ENCODE results near the gene REXO4. TPM values are rescaled to one million over a fixed set of nuclear protein-coding genes. Genes with fewer than 3 reads are reported as not detected.
"Not testable (repeated sequence)": the region's sequence is repeated elsewhere in the genome, so short reads cannot be mapped to it uniquely, and the experiment has no call there.

The REXO4 gene
- total RNA-seq, 1 donor from 2014 or later: 12.1 TPM

DNA sequence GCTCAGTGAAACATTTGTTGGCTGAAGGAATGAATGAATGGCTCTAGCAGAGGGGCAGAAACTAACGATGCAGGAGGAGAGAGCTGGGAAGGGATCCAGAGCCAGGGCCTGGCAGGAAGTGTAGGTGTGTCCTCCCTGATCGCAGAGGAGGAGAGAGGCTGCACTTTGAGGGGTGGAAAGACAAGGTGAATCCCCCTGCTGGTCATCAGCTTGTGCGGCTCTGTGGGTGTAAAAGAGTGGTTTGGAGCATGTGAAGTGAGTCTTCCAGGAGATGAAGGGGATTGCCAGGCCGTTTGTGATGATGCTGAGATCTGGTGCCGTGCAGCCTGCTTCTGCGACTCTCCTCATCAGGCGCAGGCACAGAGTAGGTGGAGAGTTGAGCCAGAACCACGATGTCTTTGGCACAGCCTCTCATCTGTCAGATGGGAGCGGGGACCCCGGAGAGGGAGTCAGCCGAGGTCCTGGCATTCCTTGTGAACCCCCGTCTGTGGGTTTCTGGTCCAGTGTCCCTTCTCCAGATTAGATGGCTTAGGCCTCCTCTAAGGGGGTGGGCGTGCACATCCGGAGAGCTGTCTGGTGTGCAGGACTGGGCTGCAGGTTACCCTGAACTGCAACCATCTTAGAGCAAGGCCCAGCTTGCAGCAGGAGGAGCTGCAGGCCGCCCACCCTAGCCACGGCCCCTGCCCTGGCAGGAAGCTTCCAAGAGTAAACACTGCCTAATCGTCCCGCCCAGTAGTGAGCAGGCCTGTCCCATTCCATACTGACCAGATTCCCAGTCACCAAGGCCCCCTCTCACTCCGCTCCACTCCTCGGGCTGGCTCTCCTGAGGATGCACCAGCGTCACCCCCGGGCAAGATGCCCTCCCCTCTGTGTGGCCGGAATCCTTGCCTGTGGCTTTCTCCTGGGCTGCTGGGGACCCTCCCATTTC is 4.1 kb upstream of the REXO4 start, which contains the start of gene ADAMTS13:
TSS of gene ADAMTS13 (plus strand) at position 753 of the 928 bp plus-strand sequence. CDS start at position 830, 77 bp downstream.
- DNase-seq (ENCODE audit: low read depth in 2 of 2): no peak

DNA sequence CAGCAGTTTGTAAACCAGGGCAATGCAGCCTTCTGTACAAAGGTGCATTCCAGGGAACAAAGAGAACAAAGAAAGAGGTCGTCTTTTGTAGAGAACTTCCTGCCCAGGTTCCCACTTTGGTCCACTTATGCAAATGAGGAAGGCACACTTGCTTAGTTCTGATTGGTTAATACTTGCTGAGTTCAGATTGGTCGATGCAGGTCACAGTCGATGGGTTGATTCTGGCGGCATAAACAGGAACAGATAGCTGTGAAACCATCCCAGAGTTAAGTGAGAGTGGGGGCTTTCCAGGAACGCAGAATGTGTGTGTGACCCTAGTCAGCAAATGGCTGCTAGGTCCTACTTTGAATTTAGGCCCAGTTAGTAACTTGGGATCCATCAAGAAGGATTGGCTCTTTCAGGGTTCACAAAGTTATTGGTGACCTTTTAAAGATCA is 2.6 kb upstream of the REXO4 start:
- no peak for DNase-seq (ENCODE audit: low read depth in 2 of 2)

DNA sequence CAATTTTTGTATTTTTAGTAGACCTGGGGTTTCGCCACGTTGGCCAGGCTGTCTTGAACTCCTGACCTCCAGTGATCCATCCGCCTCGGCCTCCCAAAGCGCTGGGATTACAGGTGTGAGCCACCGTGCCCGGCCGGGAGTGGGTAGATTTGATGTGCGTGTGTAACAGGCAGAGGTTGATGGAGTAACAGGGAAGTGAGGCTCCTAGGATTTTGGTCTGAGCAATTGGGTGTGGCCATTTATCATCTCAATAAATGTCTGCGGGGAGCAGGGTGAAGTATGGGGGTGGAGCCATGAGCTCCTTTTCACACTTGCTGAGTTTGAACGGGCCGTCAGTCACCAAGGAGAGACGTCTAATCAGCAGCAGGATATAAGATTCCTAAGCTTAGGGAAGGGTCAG is 1.2 kb upstream of the REXO4 start:
- DNase-seq (ENCODE audit: low read depth in 2 of 2): no peak

DNA sequence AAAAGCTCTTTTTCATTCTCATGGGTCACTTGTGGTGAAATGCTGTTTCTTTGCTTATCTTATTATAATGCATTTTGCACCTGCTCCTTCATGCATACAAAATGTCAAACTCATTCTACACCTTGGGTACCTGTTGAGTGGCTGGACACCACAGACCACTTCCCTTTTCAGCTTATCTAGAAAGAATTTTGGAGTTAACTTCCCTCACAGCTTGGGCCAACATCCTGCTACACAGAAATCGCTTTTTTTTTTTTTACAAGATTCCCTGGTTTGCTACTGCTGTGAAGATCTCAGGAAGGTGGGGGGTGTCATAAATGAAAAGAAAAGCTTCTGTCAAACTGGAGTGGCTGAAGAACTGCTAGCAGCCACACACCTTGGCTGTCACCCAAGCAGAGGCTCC is 2.6 kb downstream of the REXO4 start:
- DNase-seq (ENCODE audit: low read depth in 2 of 2): no peak

DNA sequence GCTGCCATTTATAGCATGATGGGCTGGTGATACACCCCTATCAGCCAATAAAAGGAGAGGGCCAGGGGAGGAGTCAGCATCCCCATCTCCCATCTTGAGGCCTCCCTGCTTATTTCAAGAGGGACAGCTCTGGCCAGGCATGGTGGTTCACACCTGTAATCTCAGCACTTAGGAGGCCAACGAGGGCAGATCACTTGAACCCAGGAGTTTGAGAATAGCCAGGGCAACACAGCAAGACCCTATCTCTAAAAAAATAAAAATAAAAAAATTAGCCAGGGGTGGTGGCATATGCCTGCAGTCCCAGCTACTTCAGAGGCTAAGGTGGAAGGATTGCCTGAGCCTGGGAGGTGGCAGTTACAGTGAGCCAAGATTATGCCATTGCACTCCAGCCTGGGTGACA is 9.8 kb downstream of the REXO4 start:
- no peak for DNase-seq (ENCODE audit: low read depth in 2 of 2)

DNA sequence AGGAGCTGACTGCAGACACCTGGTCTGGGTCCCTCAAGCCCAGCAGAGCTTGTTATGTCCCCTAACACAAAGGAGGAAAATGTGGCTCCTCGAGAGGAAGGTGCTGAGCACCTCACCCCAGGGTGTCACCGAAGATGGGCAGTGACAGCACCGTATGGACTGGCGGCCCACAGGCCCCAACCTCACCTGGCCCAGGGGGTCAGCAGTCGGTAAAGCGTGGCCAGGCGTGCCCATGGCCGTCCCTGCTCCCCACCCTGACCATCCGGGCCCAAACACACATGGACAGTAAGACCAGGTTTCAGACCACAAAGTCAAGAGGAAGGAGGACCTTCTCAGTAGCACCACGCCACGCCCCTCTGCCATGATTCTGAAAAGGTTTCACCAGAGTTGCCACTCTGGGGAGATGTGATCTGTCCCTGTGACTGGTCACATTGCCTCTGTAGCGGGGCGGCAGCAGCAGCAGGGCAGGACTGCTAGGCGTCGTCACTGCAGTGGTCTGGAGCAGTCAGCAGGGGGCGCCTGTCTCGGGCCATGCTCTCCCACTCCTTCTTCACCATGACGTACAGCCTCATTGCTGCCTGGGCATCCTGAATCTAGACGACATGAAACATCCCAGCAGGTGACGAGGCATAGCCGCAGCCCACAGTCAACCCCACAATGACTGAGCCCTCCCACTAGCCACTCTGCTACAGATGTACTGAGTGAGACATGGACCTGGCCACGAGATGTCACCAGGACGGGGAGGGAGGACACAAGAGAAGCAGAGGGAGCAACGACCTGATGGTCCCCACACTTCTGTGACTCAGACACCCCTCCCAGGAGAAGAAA is 11.1 kb downstream of the REXO4 start:
- peak; percentile 53 to 79 for DNase-seq (ENCODE audit: low read depth in 2 of 2)

DNA sequence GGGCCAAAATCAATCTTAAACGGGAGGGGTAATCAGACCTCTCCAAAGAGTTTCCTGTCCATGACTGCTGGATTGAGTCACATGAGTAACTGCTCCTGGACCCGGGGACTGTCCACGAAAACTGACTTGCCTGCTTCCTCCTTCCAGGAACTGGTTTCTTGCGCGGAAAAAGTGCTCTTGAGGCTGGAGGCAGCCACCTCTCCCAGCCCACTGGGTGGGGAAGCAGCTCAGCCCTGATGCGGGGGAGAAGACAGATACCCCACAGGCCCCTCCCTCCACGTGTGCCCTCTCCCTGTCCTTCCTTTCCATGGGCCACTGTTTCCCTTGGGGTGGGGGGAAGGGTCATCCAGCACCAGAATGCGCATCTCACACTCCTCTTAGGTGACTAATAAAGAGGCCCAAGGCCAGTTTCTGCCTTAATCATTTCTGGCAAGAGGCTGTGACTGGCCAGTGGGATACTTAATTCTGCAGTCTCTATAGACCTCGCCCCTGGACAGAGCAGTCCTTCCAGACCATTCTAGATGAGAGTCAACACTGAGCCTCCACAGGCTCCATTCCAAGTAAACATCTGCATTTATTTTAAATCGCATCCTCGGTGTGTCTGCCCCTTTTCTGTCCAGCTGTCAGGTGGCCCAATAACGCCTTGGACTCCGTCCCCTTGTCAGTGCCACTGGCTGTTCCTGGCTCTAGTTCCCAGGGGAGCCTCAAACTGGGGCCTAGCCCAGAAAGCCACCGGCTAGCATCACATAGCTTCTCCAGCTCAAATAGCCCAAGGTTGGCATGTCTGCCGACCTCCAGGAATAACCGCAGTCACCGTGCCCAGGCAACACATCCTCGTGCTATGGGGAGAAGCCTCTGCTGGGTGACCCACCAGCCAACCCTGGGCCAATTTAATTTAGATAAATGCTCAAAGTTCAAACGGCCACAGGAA is 12.0 kb downstream of the REXO4 start:
- DNase-seq (ENCODE audit: low read depth in 2 of 2): peak in 1 of 2 donors; percentile 37

DNA sequence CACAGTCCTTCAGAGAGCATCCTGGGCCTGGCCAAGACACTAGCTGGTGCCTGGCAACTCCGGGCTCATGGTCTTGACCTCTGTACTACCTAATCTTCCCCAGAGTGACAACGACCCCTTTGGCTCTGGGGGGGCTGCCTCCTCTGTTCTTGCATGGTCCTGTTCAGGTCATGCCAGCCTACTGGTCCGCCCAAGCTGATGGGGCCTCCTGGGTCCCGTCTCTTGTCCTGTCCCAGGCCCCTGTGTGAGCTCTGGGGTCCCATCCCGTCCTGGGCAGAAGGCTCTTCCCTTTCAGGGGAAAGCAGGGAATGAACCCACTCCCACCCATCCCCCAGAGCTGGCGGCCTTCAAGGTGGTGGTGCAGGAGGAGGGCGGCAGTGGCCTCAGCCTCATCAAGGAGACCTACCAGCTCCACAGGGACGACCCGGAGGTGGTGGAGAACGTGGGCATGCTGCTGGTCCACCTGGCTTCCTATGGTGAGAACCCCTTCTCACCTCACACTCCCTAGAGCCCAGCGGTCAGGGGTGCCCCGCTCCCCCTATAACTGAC is 13.3 kb downstream of the REXO4 start:
- no peak for DNase-seq (ENCODE audit: low read depth in 2 of 2)

DNA sequence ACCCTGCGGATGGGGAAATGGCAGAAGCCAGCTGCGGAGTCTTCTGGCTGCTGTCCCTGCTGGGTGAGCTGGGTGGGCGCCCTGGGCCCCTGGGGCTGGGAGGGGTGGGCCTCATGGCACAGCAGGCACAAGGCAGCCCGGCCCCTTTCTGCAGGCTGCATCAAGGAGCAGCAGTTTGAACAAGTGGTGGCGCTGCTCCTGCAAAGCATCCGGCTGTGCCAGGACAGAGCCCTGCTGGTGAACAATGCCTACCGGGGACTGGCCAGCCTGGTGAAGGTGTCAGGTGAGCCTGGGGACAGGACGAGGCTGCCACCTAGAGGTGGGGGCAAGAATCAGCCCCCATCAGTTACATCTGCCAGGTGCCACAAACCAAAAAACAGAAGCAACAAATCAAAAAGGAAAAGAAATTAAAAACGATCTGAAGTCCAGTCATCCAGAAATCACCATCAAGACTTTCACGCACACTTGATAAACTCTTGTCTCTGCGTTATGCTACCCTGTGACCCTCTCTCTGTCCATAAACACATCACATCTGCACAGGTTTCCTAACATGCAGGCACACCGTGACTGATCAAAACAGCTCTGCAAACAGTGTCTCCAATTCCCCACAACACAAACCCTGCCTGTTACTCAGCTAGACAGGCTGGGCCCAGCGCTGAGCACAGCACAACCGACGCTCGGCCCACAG is 13.9 kb downstream of the REXO4 start:
- DNase-seq (ENCODE audit: low read depth in 2 of 2): peak in 1 of 2 donors; percentile 38

DNA sequence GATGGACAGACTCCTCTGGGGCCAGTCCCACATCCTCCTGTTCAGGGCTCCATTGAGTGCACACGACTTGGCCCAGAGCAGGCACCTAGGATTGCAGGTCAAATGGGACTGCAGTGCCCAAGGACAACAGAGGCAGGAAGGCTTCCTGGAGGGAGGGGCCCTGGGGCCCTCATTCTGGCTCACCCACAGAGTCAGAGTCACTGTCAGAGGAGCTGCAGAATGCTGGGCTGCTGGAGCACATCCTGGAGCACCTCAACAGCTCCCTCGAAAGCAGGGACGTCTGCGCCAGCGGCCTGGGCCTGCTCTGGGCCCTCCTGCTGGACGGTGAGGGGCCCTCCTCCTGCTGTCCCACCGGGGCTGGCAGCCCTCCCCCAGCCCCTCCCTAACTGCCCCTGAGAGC is 15.1 kb downstream of the REXO4 start:
- DNase-seq (ENCODE audit: low read depth in 2 of 2): no peak

DNA sequence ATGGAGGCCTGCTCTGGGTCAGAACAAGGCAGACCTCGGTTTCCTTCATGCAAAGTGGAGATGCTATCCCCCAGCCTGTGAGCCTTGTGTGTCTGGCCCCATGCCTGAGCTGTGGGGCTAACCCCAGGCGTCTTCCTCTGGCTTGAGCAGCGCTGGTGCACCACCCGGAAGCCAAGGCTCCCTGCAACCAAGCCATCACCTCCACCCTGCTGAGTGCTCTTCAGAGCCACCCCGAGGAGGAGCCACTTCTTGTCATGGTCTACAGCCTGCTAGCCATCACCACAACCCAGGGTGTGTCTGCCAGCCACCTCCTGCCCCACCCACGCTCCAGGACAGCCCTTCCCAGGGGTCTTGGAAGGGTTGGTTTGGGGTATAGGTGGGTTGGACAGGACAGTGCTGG is 16.2 kb downstream of the REXO4 start:
- DNase-seq (ENCODE audit: low read depth in 2 of 2): no peak

DNA sequence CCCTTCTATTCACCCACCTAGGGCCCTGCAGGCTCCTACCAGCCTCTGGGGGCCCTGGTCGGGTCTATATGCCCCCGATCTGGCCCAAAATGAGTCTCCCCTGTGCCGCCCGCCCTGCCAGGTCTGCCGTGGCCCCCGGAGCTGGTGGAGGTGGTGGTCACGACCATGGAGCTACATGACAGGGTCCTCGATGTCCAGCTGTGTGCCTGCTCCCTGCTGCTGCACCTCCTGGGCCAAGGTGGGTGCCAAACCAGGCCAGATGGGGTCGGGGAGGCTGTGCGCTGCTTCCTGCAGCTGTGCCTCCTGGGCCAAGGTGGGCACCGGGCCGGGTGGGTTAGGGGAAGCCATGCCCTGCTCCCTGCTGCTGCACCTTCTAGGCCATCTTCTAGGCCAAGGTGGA is 17.5 kb downstream of the REXO4 start:
- DNase-seq (ENCODE audit: low read depth in 2 of 2): no peak

DNA sequence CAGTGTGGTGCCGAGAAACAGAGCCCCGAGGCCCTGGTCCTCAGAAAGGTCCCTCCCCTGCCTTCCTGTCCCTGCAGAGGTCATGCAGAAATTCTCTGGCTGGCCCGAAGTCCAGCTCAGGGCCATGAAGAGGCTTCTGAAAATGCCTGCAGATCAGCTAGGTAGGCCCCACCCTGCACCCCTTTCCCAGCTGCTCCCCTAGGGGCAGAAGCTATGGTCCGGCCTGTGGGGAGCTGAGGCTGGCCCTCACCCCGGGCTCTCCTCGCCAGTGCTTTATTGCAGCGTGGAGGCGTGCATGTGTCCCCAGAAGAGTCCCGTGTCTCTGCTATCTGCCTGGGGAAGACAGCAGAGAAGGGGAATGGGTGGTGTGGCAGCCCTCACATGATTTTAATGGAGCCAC is 19.9 kb downstream of the REXO4 start:
- DNase-seq (ENCODE audit: low read depth in 2 of 2): no peak

DNA sequence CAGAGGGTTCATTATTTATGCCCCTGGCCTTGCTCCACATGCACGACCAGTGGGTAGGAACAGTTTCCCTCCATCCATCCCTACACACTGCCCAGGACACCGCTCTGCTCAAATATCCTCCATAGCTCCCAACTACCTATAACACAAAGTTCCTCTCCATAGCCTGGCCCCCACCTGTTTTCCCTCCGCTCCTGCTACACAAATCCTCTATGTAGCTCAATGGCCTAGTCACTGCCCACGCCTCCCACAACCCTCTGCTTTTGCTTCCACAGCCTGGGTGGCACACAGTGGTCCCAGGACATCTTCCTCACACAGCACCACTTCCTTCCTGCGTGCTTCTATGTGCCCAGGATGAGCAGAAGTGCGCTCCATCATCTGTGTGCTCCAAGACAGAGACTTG is 20.4 kb downstream of the REXO4 start:
- DNase-seq (ENCODE audit: low read depth in 2 of 2): no peak

DNA sequence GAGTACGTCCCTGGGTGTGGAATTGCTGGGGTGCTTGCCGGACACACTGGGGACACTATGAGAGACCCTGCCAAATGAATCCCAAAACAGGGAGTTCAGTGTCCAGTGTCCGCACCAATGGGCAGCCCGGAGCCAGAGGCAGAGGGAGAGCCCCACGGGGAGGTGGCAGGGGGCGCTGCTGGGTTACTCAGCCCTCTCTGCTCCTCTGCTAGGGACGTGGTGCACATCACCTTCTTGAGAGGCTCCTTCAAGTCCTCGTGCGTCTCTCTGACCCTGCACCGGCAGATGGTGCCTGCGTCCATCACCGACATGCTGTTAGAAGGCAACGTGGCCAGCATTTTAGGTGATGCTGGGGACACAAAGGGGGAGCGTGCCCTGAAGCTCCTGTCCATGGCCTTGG is 20.9 kb downstream of the REXO4 start:
- DNase-seq (ENCODE audit: low read depth in 2 of 2): peak in 1 of 2 donors; percentile 23

DNA sequence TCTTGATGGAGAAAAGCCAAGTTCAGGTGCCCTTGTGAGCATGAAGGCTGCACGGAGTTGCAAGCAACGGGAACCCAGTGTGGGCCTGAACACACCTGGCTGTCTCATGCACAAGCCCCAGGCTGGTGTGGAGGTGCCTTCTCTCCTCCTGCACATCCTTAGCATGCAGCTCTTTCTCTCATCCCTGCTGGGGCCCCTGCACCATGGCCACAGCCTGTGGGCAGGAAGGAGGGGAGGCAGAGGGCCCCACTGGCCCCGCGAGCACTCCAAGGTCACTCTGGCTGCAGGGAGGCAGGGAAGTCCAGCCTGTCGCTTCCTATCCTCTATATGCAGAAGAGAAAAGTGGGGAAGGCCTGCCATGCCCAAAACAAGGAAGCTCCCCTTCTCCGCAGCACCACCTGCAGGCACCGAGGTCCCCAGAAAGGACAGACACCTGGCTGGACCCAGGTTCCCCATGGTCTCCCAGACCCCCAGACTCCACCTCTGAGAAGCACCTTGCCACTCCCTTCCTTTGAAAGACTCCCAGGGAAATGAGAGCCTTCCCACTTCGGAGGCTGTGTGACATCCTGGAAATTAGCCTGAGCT is 23.0 kb downstream of the REXO4 start:
- no peak for DNase-seq (ENCODE audit: low read depth in 2 of 2)

DNA sequence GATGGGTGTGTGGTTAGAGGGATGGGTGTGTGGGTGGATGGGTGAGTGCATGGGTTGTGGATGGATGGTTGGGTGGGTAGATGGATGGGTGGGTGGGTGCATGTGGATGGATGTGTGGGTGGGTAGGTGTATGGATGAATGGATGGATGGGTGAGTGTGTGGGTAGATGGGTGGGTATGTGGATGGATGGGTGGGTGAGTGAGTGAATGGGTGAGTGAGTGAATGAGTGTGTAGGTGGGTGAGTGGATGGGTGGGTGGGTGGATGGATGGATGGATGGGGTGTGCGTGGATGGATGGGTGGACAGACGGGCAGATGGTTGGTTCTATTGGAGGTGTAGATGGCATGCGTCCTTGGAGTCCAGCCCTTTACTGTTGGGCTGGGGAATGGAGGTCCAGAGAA is 24.4 kb downstream of the REXO4 start:
- DNase-seq (ENCODE audit: low read depth in 2 of 2): no peak

DNA sequence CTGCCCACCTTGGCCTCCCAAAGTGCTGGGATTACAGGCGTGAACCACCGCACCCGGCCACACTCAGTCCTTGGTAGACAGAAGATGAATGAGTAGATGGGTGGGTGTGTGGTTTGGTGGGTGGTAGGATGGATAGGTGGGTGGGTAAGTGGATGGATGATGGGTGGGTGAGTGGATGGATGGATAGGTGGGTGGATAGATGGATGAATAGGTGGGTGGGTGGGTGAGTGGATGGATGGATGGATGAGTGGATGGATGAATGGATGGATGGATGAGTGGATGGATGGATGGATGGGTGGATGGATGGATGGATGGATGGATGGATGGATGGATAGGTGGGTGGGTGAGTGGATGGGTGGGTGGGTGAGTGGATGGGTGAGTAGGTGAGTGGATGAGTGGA is 25.5 kb downstream of the REXO4 start:
- not testable (repeated sequence) for DNase-seq (ENCODE audit: low read depth in 2 of 2)

DNA sequence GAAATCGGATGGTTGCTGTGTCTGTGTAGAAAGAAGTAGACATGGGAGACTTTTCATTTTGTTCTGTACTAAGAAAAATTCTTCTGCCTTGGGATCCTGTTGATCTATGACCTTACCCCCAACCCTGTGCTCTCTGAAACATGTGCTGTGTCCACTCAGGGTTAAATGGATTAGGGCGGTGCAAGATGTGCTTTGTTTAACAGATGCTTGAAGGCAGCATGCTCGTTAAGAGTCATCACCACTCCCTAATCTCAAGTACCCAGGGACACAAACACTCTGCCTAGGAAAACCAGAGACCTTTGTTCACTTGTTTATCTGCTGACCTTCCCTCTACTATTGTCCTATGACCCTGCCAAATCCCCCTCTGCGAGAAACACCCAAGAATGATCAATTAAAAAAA is 26.4 kb downstream of the REXO4 start:
- DNase-seq (ENCODE audit: low read depth in 2 of 2): not testable (repeated sequence)

DNA sequence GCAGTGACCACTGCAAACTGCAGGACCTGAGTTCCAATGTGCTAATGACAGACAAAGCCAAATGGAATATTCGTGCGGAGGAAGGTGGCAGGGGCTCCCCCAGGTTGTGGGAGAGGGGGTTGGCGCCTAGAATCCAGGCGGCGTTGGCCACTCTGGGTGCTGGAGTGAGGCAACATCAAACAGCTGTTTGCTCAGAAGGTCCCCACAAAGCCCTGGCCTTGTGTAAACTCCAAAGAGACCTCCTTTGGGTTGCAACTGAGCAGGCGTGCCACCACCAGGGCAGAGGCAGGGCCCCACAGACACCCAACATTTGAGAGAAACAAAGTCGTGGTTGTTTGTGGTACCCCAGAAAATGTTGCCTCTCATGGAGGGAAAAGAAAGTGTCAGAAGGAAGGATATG is 27.1 kb downstream of the REXO4 start:
- no peak for DNase-seq (ENCODE audit: low read depth in 2 of 2)

Measured in dermis microvascular lymphatic vessel endothelial cell (primary cell).